AG08395 (cell line): ENCODE data around the gene VWA7.

Experiments used
- DNase-seq: peaks from one replicate; pipeline ENCODE4 v3.0.0; 2012; ENCODE audit warnings: mixed read lengths, low spot score

VWA7 gene

DNA sequence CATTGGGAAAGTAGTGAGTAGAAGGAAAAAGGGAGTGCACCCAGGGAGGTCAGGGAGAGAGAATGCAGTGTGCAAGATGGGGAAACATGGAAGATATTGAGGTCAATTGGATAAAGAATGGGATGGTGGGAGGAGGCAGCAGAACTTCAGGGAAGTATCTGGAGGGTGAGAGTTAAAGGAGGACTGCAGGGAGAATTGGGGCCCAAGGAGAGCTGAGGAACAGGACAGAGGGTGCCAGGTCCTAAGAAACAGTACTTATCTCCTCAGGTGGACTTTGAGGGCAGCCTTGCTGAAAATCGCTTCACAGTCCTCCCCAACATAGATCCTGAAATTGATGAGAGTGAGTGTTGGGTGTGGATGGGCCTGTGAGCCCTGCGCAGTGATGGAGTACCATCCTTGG lies 18.8 kb downstream of the VWA7 start:
- no peak for DNase-seq

DNA sequence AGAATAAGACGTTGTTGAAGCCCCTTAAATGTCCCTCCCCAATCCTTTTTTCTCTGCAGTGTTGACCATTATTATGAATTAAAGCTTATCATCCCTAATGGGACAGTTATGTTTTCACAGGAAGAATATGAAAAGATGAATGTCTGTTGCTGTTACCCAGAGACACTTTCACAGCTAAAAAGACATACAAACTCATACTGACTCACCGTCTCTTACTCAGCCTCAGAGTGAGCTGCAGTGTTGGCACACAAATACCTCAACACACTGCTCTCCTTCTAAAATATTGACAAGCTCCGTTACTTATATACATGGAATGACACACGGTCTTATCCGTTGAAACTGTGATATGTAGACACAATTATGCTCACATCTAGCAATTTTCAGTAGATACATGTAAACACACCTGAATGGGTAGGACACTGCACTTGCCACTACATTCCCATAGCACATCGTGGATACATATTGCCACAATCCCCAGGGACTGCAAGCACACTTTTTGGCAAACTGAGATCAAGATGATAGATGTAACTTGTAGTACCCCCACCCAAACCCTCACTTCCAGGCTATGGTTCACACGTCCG lies 24.3 kb downstream of the VWA7 start:
- DNase-seq, result peak; percentile 76

DNA sequence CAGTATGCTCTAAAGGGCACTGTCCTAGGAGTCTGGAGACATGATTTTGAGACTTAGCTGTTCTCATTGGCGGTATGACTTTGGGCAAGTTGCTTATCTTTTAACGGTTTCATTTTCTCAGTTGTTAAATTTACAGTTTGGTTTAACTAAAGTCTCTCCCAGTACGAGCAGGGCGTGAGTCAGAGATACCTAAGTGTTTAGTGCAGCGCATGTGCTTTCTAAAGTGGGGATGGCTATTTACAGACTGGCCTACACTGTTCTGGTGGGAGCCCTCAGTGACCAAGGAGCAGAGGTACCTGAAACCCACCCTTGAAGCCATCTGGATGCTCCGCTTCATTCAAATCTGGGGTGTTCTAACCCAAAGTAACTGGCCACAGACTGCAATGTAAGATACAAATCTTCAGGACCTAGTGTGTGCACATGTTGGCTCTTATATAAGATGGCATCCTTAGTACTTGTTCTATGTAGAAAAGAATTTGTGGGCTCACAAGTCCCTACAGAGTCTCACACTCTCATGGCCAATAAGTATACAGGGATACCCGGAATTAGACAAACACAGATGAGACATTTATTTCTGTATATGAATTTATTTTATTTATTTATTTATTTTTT lies 26.6 kb downstream of the VWA7 start:
- DNase-seq, result no peak

DNA sequence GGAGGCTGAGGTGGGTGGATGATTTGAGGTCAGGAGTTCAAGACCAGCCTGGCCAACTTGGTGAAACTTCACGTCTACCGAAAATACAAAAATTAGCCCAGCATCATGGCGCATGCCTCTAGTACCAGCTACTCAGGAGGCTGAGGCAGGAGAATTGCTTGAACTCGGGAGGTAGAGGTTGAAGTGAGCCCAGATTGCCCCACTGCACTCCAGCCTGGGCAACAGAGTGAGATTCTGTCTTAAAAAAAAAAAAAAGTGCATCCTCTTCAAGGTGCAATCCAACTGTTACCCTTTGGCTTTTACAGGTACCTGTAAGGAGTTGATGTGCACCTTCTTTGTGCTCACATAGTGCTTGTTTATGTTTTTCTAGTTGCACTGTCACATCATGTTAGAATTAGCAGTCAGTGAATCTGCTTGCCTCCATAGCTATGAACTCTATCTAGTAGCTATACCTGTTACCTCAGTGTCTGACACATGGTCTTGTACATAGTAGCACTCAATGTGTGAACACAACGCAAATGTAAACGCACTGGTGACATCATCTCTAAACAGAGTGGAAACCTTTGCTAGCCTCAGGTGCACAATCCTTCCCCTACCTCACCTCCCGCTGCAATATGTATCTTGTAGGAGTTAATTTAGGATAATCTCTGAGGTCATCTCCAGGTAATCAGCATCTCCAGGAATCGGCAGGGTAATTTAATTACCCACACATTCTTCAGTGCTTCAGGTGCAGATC lies 27.7 kb downstream of the VWA7 start:
- DNase-seq, result no peak

DNA sequence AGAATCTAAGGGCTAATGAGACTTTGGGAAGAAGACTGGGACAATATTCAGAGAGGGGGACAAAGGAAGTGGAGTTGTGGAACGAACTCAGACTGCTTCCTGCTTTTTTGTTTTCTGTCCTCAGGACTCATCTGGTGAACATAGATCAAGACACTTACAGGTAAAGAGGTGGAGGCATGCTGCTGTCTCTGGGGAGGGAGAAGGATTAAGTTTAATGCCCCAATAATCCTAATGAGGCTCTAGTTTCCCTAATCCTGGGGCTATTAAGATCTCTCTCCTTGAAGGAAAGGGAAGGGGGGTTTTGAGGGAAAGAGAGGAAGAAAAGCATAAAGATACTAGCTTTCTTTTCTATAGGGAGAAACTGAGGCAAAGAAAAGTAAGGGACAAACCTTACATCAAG lies 32.7 kb downstream of the VWA7 start:
- DNase-seq, result no peak

DNA sequence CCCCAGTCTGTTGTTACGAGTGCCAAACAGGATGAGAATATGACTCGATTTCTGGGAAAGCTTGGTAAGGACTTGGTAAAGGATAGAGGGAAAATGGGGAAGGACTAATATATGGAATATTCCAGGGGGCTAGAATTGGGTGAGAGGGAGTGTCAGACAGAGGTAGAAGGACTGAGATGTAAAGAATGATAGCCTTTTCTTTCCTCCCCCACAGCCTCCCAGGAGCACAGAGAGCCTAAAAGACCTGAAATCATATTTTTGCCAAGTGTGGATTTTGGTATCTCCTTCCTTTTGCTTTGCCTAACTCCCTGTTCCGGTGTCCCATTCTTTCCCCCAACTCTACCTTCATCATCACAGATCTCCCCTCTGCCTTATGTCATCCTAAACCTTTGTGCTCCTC lies 34.2 kb downstream of the VWA7 start:
- DNase-seq, result no peak

DNA sequence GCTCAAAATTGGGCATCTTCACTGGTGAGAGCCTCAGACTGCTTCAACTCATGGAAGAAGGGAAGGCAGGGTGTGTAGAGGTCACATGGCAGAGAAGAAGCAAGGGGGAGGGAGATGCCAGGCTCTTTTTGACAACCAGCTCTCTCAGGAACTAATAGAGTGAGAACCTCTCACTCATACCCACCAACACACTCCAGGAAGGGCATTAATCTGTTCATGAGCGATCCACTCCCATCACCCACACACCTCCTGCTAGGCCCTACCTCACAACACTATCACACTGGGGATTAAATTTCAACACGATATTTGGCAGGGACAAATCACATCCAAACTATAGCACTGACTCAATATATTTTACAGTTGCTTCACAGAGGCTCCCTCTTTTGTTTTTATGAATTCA lies 35.3 kb downstream of the VWA7 start:
- no peak for DNase-seq

DNA sequence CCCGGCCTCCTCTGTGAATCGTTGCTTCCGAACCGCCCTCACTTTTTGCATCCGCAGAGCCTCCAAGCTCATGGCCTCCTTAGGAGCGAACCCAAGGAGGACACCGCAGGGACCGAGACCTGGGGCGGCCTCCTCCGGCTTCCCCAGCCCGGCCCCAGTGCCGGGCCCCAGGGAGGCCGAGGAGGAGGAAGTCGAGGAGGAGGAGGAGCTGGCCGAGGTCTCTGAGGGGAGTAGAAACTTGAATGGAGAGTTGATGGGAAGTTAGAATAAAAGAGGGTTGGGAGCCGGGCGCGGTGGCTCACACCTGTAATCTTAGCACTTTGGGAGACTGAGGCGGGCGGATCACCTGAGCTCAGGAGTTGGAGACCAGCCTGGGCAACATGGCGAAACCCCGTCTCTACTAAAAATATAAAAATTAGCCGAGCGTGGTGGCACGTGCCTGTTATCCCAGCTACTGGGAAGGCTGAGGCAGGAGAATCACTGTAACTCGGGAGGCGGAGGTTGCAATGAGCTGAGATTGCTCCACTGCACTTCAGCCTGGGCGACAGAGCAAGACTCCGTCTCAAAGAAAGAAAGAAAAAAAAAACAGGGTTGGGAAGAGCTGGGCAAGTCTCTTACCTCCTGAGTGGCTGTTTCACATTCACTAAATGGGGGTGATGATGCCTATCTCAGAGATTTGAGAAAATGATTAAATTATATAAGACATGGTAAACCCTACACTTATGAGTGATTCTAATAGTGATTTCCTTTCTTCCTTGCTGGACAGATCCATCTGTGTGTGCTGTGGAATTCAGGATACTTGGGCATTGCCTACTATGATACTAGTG lies 36.5 kb downstream of the VWA7 start:
- DNase-seq, result no peak

DNA sequence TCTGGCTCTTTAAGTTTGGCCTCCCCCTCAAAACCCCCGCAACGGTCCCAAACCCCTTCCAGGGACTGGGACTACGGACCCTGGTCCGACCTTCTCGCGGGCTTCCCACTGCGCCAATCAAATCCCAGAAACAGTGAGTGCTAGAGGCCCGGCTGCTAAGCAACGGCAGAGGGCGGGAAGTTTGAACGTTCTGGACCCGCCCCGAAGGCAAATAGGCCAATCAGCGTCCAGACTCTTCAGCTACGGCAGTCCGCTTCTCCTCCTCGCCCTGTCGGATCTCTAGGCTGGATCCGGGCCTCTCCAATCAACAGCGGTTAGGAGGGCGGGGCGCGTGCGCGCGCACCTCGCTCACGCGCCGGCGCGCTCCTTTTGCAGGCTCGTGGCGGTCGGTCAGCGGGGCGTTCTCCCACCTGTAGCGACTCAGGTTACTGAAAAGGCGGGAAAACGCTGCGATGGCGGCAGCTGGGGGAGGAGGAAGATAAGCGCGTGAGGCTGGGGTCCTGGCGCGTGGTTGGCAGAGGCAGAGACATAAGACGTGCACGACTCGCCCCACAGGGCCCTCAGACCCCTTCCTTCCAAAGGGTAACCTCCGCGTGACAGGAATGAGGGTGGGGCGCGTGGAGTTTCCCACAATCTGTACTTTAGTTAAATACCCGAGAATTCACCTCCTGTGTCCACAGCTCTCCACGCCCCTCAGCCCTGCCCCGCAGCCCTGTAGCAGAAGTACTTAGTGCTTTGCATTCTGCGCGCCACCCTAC lies 37.3 kb downstream of the VWA7 start, which contains the start of gene MSH5:
TSS of gene MSH5 (plus strand) at position 367 of the 758 bp plus-strand sequence. CDS start 462 bp downstream, outside the sequence.
- peak; percentile 99 for DNase-seq

DNA sequence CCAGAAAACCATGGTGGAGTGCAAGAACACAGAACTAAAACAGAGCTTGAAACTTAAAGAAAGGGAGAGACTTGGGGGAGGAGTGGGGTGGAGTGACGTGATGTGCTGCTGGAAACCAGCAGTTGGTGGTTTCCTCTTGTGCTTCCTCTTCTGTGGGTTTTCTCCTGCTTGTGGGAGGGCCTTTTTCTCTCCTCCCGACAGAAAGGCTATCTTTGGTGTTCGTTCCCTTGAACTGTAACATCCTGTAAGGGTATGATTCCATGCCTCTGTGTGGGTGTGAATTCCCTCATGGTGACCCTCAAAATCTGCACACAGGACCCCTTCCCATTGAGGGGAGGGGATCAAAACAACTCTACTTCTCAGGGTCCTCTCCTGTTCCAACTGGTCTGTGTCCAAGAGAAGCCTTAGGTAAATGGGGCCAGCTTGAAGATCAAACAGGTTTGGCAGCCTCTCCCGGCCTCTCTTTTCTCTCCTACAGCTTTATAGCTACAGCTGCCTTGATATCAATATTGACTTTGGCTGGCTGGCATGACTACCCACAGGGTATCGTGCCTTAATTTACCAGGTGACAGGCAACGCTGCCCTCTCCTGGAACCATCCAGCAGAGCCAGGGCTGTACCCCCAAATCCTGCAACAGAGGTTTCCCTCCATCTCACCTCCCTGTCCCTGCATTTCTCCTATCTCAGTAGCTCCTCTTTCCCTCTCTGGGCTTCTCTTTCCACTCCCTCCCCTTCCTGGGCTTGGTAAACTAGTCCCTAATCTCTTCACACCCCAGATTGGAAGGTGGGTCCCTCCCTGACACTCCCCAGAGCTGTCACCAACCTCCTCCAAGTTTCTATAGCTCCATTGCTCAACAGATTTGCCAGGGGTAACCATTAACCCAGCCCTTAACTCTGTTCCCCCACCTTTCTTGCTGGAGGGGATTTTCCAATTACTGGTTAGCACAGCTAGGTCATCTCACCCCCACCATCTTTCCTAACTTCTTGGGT lies 38.8 kb downstream of the VWA7 start:
- peak; percentile 81 for DNase-seq

DNA sequence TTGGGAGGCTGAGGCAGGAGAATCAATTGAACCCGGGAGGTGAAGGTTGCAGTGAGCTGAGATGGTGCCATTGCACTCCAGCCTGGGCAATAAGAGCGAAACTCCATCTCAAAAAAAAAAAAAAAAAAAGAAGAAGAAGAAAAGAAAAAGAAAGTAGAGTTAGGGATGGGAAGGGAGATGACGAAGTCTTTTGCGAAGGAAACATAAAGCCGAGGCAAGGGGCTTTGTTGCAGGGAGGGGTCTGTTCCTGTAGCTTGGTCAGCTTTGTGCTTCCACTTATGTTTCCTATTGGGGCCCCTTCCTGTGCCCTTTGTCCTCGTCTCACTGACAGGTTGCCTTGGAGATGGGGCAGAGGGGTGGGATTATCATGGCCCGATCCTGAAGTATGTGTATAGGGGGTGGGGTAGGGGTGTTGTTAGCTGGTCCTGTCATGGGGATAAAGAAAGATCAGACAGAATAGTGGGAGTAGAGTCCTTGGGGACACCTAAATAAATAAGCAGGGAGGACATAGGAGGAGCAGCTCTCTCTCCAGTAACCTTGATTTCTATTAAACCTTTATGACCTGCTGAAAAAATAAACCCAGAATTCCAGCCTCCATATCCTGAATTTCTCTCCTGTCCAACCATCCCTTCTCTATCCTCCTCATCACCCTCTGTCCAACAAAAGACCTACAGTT lies 39.7 kb downstream of the VWA7 start:
- no peak for DNase-seq

DNA sequence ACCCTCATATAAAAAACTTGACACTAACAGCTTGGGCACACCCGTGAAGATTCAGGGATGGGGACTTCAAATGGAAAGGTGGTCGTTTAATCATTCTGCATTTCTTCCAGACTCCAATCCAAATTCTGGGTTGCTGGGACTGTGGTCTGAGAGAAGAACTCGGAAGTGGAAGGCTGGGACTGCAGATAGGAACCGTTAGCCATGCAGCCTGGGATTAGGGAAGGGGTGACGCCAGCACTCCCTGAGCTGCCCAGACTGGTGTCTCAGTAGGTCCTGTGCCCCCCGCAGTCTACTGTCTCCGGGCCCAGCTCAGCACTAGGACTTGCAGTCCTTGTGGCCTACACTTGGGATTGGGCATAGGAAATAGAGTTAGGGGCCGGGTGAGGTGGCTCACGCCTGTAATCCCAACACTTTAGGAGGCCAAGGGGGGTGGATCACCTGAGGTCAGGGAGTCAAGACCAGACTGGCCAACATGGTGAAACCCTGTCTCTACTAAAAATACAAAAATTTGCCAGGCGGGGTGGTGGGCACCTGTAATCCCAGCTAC lies 40.3 kb downstream of the VWA7 start:
- DNase-seq, result no peak

DNA sequence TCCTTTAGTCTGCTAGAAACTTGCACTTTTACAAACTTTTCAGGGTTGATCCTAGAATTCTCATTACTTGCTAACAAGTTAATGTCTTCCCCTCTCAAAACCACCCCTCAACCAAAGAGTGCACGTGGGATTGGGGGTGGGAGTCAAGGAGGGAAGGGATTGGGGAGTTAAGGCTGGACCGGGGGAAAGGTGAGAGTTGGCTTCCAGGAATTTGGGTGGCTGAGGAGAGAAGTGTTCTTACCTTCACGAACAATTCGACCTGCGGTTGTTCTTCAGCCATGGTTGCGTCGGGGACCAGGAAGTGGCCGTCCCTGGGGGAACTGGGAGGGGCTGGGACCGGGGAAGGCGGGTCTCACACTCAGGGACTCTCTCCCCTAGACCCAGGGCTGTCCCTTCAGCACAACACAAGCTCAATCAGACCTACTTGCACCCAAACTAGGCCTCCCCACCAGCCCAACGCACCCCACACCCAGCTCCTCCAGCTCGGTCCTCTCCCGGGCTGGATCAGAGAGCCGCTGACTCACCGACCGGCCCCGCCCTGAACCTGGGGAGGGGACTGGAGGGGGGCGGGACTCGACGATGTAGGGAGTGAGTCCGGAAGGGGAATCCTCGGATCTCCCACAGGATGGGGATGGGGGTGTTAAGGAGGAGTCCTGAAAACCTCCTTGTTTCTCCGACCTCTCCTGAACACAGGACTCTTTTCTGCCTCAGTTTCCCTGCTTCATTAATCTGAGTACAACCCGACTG lies 40.9 kb downstream of the VWA7 start, which contains the start of gene CLIC1:
TSS of gene CLIC1 (minus strand) at position 510 of the 747 bp plus-strand sequence. CDS start at position 280, 230 bp downstream.
- DNase-seq, result peak; percentile 92

DNA sequence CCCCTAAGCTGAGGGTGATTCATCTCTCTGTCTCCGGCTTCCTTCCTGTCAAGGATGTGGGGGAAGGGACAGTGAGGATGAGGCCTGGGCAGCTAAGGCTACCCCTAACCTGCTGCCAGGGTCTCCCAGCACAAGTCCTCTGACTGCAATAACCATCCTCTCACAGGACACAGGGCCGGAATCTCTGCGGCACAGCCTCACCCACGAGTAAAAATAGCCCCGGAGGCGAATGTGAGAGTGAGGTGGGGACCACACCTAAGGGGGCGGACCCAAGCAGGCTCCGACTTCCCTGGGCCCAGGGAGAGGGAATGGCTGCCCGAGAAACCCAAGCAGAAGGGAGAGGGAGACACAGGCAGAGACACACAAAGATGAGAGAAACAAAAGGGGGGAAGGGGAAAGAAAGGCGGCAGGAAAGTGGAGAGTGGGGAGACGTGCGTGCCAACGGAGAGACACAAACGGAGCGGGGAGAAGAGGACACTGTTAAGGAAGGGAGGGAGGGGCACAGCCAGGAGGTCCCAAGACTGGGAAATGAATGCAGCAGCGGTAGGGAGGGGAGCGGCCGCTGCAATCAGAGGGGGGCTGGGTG lies 42.2 kb downstream of the VWA7 start:
- peak; percentile 60 for DNase-seq

DNA sequence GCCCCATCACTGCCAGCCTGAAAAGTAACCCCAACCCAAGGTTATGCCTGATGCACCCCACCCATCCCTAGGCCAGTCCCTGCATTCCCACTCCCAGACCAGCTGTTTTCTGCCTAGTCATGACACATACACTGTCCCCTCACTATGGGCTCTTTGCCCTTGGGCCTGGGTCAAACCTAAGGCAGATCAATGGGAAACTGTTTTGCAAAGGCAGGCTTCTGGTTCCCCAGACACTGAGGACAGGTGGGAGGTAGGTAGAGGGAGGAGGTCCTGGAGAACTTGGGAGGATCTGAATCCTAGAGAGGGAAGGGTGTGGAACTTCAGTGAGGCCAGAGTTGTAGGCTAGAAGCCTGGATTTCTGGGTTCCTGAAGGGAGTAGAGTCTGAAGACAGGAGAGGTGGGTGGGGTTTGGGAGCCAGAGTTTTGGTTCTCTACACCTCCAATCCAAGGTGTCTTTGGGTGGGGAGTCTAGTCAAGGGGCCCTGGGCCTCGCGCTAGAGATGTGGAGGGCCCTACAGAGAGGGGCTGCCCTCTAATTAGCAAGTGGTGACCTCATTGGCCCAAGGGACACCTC lies 42.8 kb downstream of the VWA7 start:
- no peak for DNase-seq

DNA sequence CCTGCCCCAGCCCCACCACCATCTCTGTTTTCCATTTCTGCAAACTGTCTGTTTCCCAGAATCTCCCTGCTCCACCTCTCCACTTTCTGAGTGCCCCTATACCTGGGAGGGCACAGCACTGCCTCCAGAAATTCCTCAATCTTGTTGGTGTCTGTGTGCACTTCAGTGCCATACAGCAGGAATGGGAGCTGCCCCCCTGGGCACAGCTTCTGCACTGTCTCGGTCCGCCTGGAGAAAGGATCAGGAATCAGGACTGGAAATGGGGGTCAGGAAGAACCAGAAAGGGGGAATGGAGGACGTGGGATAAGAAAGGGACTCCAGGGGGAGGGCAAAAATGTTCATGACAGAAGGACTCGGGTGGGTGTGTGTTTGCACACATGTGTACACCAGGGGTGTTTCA lies 43.4 kb downstream of the VWA7 start:
- no peak for DNase-seq

DNA sequence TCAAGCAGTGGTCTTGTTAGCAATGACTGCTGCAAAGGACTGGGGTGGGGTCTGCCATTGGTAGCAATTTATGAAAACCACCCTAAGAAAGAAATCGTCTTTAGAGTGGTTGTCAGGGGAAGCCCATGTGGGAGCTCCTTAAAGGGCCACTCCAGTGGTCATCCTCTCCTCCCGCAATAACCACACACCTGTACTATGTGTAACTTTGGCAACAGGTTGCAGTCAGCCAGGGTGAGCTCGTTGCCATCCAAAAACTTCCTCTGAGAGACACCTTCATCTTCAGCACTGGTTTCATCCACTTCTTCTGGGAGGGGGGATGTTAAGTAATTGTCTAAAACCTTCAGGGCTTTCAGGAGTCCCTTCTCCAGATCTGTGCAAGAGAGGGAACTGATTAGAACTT lies 45.1 kb downstream of the VWA7 start:
- DNase-seq, result no peak

DNA sequence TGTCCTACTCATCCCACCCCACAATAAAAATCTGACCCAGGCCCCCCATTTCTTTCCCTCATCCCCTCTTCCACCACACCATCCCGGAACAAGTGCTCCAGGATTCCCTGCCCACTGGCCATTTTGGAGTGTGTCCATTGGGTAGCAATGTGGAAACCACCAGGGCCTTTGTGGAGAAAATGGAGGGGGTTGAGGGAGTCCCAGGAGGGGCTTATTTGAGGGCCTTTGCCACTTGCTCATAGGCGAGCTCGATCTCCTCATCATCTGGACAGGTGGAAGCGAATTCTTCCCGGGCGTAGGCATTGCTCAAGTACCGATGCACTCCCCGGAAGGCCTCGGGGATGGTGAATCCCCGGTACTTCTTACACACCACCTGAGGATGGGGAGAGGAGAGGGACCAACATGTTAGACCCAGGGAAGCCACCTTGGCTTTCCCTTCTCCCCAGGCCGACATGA lies 46.5 kb downstream of the VWA7 start:
- DNase-seq, result no peak
